Chondrocyte (in vitro differentiated cells): ENCODE results near the gene GPR153. TPM values are rescaled to one million over a fixed set of nuclear protein-coding genes. Genes with fewer than 3 reads are reported as not detected.

Source experiments
- DNase-seq: peaks from one replicate; pipeline ENCODE4 v3.0.0; 2021; ENCODE audit warnings: mixed read lengths, low spot score
- H3K27ac Mint-ChIP-seq: one replicate; pipeline ENCODE4 v1.8.0; 2021; ENCODE audit warnings: mild to moderate bottlenecking, moderate library complexity, mixed read lengths; ENCODE audit not compliant: unreplicated experiment
- H3K27me3 Mint-ChIP-seq: 2 replicates; pipeline ENCODE4 v1.8.0; 2021; ENCODE audit warnings: low read depth, mixed read lengths
- H3K36me3 Mint-ChIP-seq: 2 replicates; pipeline ENCODE4 v1.8.0; 2021; ENCODE audit warnings: low read depth, mixed read lengths
- H3K4me1 Mint-ChIP-seq: 2 replicates; pipeline ENCODE4 v1.8.0; 2021; ENCODE audit warnings: low read depth, mild to moderate bottlenecking, mixed read lengths
- H3K4me3 Mint-ChIP-seq: one replicate; pipeline ENCODE4 v1.8.0; 2021; ENCODE audit warnings: mild to moderate bottlenecking, moderate library complexity, mixed read lengths; ENCODE audit not compliant: unreplicated experiment
- H3K9me3 Mint-ChIP-seq: 2 replicates; pipeline ENCODE4 v1.8.0; 2021; ENCODE audit warnings: low read depth, mixed read lengths
- CTCF ChIP-seq: fragments of 200-600 bp; sonication (generic); IDR thresholded peaks from 2 replicates; pipeline ENCODE4 v1.5.0; 2021; ENCODE audit warnings: antibody characterized with exemption, mild to moderate bottlenecking, moderate library complexity
- total RNA-seq: library from RNA; stranded (reverse); gene quantifications from 3 replicates; pipeline ENCODE4 v1.2.1, GENCODE V29; 2021

The GPR153 gene
- total RNA-seq, 1 donor from 2014 or later: 4.4 TPM

- no peak for DNase-seq
- Mint-ChIP-seq H3K27me3 (peaks cover 22% of the 10 kb centered on the region), H3K4me3 (no peak overlapping the region), H3K27ac (no peak overlapping the region), H3K9me3 (no peaks in the 10 kb centered on the region), H3K4me1 (peaks cover 18% of the 10 kb centered on the region), H3K36me3 (peaks cover 8% of the 10 kb centered on the region)
- TF ChIP-seq CTCF: no peak
Measured at GRCh38 chr1:6237093-6237492, 23.8 kb downstream of the GPR153 start.

- Mint-ChIP-seq H3K27me3 (peaks cover 10% of the 10 kb centered on the region), H3K27ac (peak overlapping the region; percentile 85), H3K9me3 (no peaks in the 10 kb centered on the region), H3K36me3 (peaks cover 15% of the 10 kb centered on the region), H3K4me1 (peaks cover 12% of the 10 kb centered on the region), H3K4me3 (peak overlapping the region; percentile 83)
- DNase-seq: no peak
- TF ChIP-seq CTCF: no peak
Measured at GRCh38 chr1:6235296-6235677, 25.6 kb downstream of the GPR153 start.

GRCh38 chr1:6234502-6235295 is 26.2 kb downstream of the GPR153 start:
- Mint-ChIP-seq H3K4me3 (peak overlapping the region; percentile 83), H3K27ac (peak overlapping the region; percentile 85), H3K27me3 (peaks cover 6% of the 10 kb centered on the region), H3K9me3 (no peaks in the 10 kb centered on the region), H3K36me3 (peaks cover 16% of the 10 kb centered on the region), H3K4me1 (peaks cover 12% of the 10 kb centered on the region)
- DNase-seq: no peak
- no peak for TF ChIP-seq CTCF

- Mint-ChIP-seq H3K36me3 (peaks cover 17% of the 10 kb centered on the region), H3K9me3 (no peaks in the 10 kb centered on the region), H3K27ac (no peak overlapping the region), H3K4me3 (no peak overlapping the region), H3K27me3 (no peaks in the 10 kb centered on the region), H3K4me1 (peaks cover 12% of the 10 kb centered on the region)
- DNase-seq: no peak
- no peak for TF ChIP-seq CTCF
Measured at GRCh38 chr1:6233376-6233775, 27.5 kb downstream of the GPR153 start.

- no peak overlapping the region for H3K27ac Mint-ChIP-seq
- H3K4me1 Mint-ChIP-seq: peaks cover 17% of the 10 kb centered on the region
- TF ChIP-seq CTCF: no peak
- no peak for DNase-seq
- no peaks in the 10 kb centered on the region for H3K9me3 Mint-ChIP-seq
- no peak overlapping the region for H3K4me3 Mint-ChIP-seq
- no peaks in the 10 kb centered on the region for H3K27me3 Mint-ChIP-seq
- H3K36me3 Mint-ChIP-seq: peaks cover 21% of the 10 kb centered on the region
Measured at GRCh38 chr1:6225651-6226050, 35.2 kb downstream of the GPR153 start.
